ENCODE measurements around the gene BZW1.

BZW1 gene

GRCh38 chr2:200770847-200771246, 40.9 kb upstream of the BZW1 start:
- no peak for DNase-seq
- Histone ChIP-seq H3K27ac (ENCODE audit: insufficient read depth in 1 of 2, low read depth in 1 of 2, low read length in 2 of 2, poor library complexity in 1 of 2, severe bottlenecking in 2 of 2) (no peak overlapping the region), H3K27me3 (replicated peaks in 2 of 5; ENCODE audit: control insufficient read depth in 4 of 5, insufficient read depth in 5 of 5, low read length in 4 of 5) (no peaks in the 10 kb centered on the region), H3K4me1 (ENCODE audit: control extremely low read depth in 1 of 4, control insufficient read depth in 4 of 4, insufficient read depth in 4 of 4, low read length in 3 of 4) (no peaks in the 10 kb centered on the region), H3K36me3 (ENCODE audit: control insufficient read depth in 4 of 4, insufficient read depth in 4 of 4, low read length in 3 of 4) (peaks cover 0 to 22% (median 3%) of the 10 kb centered on the region in 4 experiments), H3K4me3 (ENCODE audit: control insufficient read depth in 1 of 7, extremely low read depth in 1 of 7, insufficient read depth in 4 of 7, low read depth in 2 of 7, low read length in 6 of 7) (no peak overlapping the region), H3K9me3 (ENCODE audit: control extremely low read depth in 1 of 5, control insufficient read depth in 4 of 5, insufficient read depth in 2 of 5, low read depth in 1 of 5, low read length in 4 of 5) (peaks cover 0 to 8% (median 7%) of the 10 kb centered on the region in 5 experiments)
- POLR2A ChIA-PET = no interaction called here
- WGBS (ENCODE audit: insufficient coverage) = 100% methylated on average over 5 of the region's 6 CpGs
- CTCF ChIA-PET = no interaction called here

DNA sequence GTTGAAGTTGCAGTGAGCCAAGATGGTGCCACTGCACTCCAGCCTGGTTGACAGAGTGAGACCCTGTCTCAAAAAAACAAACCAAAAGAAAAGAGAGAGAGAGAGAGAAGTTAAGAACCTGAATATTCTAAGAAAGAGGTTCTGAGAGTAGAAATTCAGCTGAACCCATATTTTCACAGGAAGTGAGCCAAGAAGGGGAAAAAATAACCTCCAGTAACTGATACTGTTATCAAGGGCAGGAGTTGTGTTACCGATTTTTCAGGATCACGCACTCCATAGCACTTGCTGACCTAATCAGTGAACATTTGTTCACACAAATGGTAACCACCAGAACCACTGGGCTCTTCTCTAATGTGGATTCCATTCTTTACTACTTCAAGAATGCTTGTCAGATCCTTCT, 39.1 kb upstream of the BZW1 start:
- WGBS (ENCODE audit: insufficient coverage) = 100% methylated on average over 2 of the region's 2 CpGs
- Histone ChIP-seq H3K9me3 (ENCODE audit: control extremely low read depth in 1 of 5, control insufficient read depth in 4 of 5, insufficient read depth in 2 of 5, low read depth in 1 of 5, low read length in 4 of 5) (peaks cover 0 to 8% (median 7%) of the 10 kb centered on the region in 5 experiments), H3K36me3 (ENCODE audit: control insufficient read depth in 4 of 4, insufficient read depth in 4 of 4, low read length in 3 of 4) (peaks cover 0 to 26% (median 3%) of the 10 kb centered on the region in 4 experiments), H3K27ac (ENCODE audit: insufficient read depth in 1 of 2, low read depth in 1 of 2, low read length in 2 of 2, poor library complexity in 1 of 2, severe bottlenecking in 2 of 2) (no peak overlapping the region), H3K27me3 (replicated peaks in 2 of 5; ENCODE audit: control insufficient read depth in 4 of 5, insufficient read depth in 5 of 5, low read length in 4 of 5) (no peaks in the 10 kb centered on the region), H3K4me1 (ENCODE audit: control extremely low read depth in 1 of 4, control insufficient read depth in 4 of 4, insufficient read depth in 4 of 4, low read length in 3 of 4) (no peaks in the 10 kb centered on the region), H3K4me3 (ENCODE audit: control insufficient read depth in 1 of 7, extremely low read depth in 1 of 7, insufficient read depth in 4 of 7, low read depth in 2 of 7, low read length in 6 of 7) (no peak overlapping the region)
- no peak for DNase-seq
- ChIA-PET POLR2A (no interaction called here), CTCF (no interaction called here)

GRCh38 chr2:200773083-200773482, 38.6 kb upstream of the BZW1 start:
- no CpG with 5 or more reads among the region's 1 CpG for WGBS (ENCODE audit: insufficient coverage)
- ChIA-PET CTCF (no interaction called here), POLR2A (no interaction called here)

GRCh38 chr2:200774920-200775319, 36.8 kb upstream of the BZW1 start:
- DNase-seq = no peak
- Histone ChIP-seq H3K36me3 (ENCODE audit: control insufficient read depth in 4 of 4, insufficient read depth in 4 of 4, low read length in 3 of 4) (peaks cover 0 to 33% (median 3%) of the 10 kb centered on the region in 4 experiments), H3K27ac (ENCODE audit: insufficient read depth in 1 of 2, low read depth in 1 of 2, low read length in 2 of 2, poor library complexity in 1 of 2, severe bottlenecking in 2 of 2) (no peak overlapping the region), H3K27me3 (replicated peaks in 2 of 5; ENCODE audit: control insufficient read depth in 4 of 5, insufficient read depth in 5 of 5, low read length in 4 of 5) (no peaks in the 10 kb centered on the region), H3K4me1 (ENCODE audit: control extremely low read depth in 1 of 4, control insufficient read depth in 4 of 4, insufficient read depth in 4 of 4, low read length in 3 of 4) (no peaks in the 10 kb centered on the region), H3K9me3 (ENCODE audit: control extremely low read depth in 1 of 5, control insufficient read depth in 4 of 5, insufficient read depth in 2 of 5, low read depth in 1 of 5, low read length in 4 of 5) (peaks cover 0 to 8% (median 7%) of the 10 kb centered on the region in 5 experiments), H3K4me3 (ENCODE audit: control insufficient read depth in 1 of 7, extremely low read depth in 1 of 7, insufficient read depth in 4 of 7, low read depth in 2 of 7, low read length in 6 of 7) (no peak overlapping the region)
- POLR2A ChIA-PET = no interaction called here
- CTCF ChIA-PET = no interaction called here
- WGBS (ENCODE audit: insufficient coverage) = no CpG with 5 or more reads among the region's 1 CpG

More at GRCh38 chr2:200773083-200773482, 38.6 kb upstream of the BZW1 start:
- Histone ChIP-seq H3K36me3 (ENCODE audit: control insufficient read depth in 4 of 4, insufficient read depth in 4 of 4, low read length in 3 of 4) (peaks cover 0 to 26% (median 3%) of the 10 kb centered on the region in 4 experiments), H3K4me1 (ENCODE audit: control extremely low read depth in 1 of 4, control insufficient read depth in 4 of 4, insufficient read depth in 4 of 4, low read length in 3 of 4) (no peaks in the 10 kb centered on the region), H3K27me3 (replicated peaks in 2 of 5; ENCODE audit: control insufficient read depth in 4 of 5, insufficient read depth in 5 of 5, low read length in 4 of 5) (no peaks in the 10 kb centered on the region), H3K9me3 (ENCODE audit: control extremely low read depth in 1 of 5, control insufficient read depth in 4 of 5, insufficient read depth in 2 of 5, low read depth in 1 of 5, low read length in 4 of 5) (peaks cover 0 to 8% (median 7%) of the 10 kb centered on the region in 5 experiments), H3K27ac (ENCODE audit: insufficient read depth in 1 of 2, low read depth in 1 of 2, low read length in 2 of 2, poor library complexity in 1 of 2, severe bottlenecking in 2 of 2) (no peak overlapping the region), H3K4me3 (ENCODE audit: control insufficient read depth in 1 of 7, extremely low read depth in 1 of 7, insufficient read depth in 4 of 7, low read depth in 2 of 7, low read length in 6 of 7) (no peak overlapping the region)
- DNase-seq = no peak

DNA sequence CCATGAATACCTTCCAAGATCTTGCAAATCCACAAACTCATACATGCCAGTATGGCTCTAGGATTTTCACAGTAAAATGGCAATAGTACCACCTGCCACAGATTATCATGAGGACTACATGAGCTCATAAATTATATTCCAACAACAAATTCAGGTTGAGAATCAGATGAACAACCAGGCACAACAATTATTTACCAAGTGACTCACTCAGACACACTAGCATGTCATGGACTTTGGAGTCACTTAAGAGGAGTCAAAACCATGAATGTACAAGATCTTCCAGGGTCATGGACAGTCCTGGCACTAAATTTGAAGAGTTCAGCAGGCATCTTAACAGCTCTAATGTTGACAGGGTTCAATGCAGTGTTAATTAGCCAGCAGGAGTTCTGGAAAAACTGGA, 34.4 kb upstream of the BZW1 start:
- Histone ChIP-seq H3K27ac (ENCODE audit: insufficient read depth in 1 of 2, low read depth in 1 of 2, low read length in 2 of 2, poor library complexity in 1 of 2, severe bottlenecking in 2 of 2) (no peak overlapping the region), H3K27me3 (replicated peaks in 2 of 5; ENCODE audit: control insufficient read depth in 4 of 5, insufficient read depth in 5 of 5, low read length in 4 of 5) (no peaks in the 10 kb centered on the region), H3K9me3 (ENCODE audit: control extremely low read depth in 1 of 5, control insufficient read depth in 4 of 5, insufficient read depth in 2 of 5, low read depth in 1 of 5, low read length in 4 of 5) (peaks cover 0 to 8% (median 7%) of the 10 kb centered on the region in 5 experiments), H3K4me1 (ENCODE audit: control extremely low read depth in 1 of 4, control insufficient read depth in 4 of 4, insufficient read depth in 4 of 4, low read length in 3 of 4) (no peaks in the 10 kb centered on the region), H3K4me3 (ENCODE audit: control insufficient read depth in 1 of 7, extremely low read depth in 1 of 7, insufficient read depth in 4 of 7, low read depth in 2 of 7, low read length in 6 of 7) (no peak overlapping the region), H3K36me3 (ENCODE audit: control insufficient read depth in 4 of 4, insufficient read depth in 4 of 4, low read length in 3 of 4) (peaks cover 0 to 28% (median 3%) of the 10 kb centered on the region in 4 experiments)
- CTCF ChIA-PET = no interaction called here
- POLR2A ChIA-PET = no interaction called here
- DNase-seq = no peak

DNA sequence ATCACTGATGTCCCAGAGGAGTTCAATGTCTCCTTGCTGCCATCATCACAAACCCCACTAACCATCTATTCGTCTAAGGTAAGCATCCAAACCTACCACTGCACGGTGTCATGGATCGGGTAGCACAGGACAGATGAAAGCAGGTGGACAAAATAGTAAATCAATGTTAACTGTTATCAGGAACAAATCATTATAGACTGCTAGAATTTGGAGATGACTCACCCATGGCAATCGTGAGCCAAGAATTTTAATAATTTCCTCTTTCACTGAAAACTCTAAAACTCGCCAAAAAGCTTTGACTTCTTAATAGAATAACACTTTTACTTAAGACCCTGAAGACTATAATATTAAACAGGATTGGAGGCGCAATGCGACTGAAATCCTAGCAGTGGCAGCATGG, 33.7 kb upstream of the BZW1 start:
- H3K4me1 ChIP-seq (ENCODE audit: control extremely low read depth in 1 of 4, control insufficient read depth in 4 of 4, insufficient read depth in 4 of 4, low read length in 3 of 4) = no peaks in the 10 kb centered on the region
- no peaks in the 10 kb centered on the region for H3K27me3 ChIP-seq (replicated peaks in 2 of 5; ENCODE audit: control insufficient read depth in 4 of 5, insufficient read depth in 5 of 5, low read length in 4 of 5)
- H3K36me3 ChIP-seq (ENCODE audit: control insufficient read depth in 4 of 4, insufficient read depth in 4 of 4, low read length in 3 of 4) = peaks cover 0 to 23% (median under 1%) of the 10 kb centered on the region in 4 experiments
- no peak overlapping the region for H3K4me3 ChIP-seq (ENCODE audit: control insufficient read depth in 1 of 7, extremely low read depth in 1 of 7, insufficient read depth in 4 of 7, low read depth in 2 of 7, low read length in 6 of 7)
- ChIA-PET POLR2A (no interaction called here), CTCF (interaction anchor here (1.0 kb wide), 1 partner anchor 32 kb away, joined by 3 read pairs; no protein-coding TSS in a partner anchor)
- 57% methylated on average over 2 of the region's 7 CpGs for WGBS (ENCODE audit: insufficient coverage)
- no peak overlapping the region for H3K27ac ChIP-seq (ENCODE audit: insufficient read depth in 1 of 2, low read depth in 1 of 2, low read length in 2 of 2, poor library complexity in 1 of 2, severe bottlenecking in 2 of 2)
- DNase-seq = no peak
- peaks cover 0 to 3% (median 3%) of the 10 kb centered on the region in 5 experiments for H3K9me3 ChIP-seq (ENCODE audit: control extremely low read depth in 1 of 5, control insufficient read depth in 4 of 5, insufficient read depth in 2 of 5, low read depth in 1 of 5, low read length in 4 of 5)

DNA sequence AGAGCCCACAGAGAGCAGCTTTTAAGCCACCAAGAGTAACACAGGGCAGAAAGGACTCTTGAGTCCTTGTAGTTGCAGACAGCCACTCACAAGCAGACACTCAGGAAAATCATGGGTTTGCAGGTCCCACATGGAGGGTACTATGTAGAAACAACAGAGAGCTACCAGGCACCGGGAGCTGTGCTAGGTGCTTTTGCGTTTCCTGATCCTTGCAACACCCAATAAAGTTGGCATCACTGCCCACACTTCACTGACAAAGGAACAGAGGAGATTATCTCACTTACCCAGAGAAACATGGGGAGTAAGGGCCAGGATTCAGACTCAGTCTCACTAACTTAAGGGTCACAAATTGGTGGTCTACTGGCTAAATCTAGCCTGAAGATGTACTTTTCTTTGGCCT, 32.5 kb upstream of the BZW1 start:
- H3K4me3 ChIP-seq (ENCODE audit: control insufficient read depth in 1 of 7, extremely low read depth in 1 of 7, insufficient read depth in 4 of 7, low read depth in 2 of 7, low read length in 6 of 7) = no peak overlapping the region
- 100% methylated on average over 2 of the region's 2 CpGs for WGBS (ENCODE audit: insufficient coverage)
- no peak overlapping the region for H3K27ac ChIP-seq (ENCODE audit: insufficient read depth in 1 of 2, low read depth in 1 of 2, low read length in 2 of 2, poor library complexity in 1 of 2, severe bottlenecking in 2 of 2)
- CTCF ChIA-PET = no interaction called here
- H3K36me3 ChIP-seq (ENCODE audit: control insufficient read depth in 4 of 4, insufficient read depth in 4 of 4, low read length in 3 of 4) = peaks cover 0 to 26% (median 0%) of the 10 kb centered on the region in 4 experiments
- no peaks in the 10 kb centered on the region for H3K4me1 ChIP-seq (ENCODE audit: control extremely low read depth in 1 of 4, control insufficient read depth in 4 of 4, insufficient read depth in 4 of 4, low read length in 3 of 4)
- no peak for DNase-seq
- POLR2A ChIA-PET = no interaction called here
- no peaks in the 10 kb centered on the region for H3K9me3 ChIP-seq (ENCODE audit: control extremely low read depth in 1 of 5, control insufficient read depth in 4 of 5, insufficient read depth in 2 of 5, low read depth in 1 of 5, low read length in 4 of 5)
- no peaks in the 10 kb centered on the region for H3K27me3 ChIP-seq (replicated peaks in 2 of 5; ENCODE audit: control insufficient read depth in 4 of 5, insufficient read depth in 5 of 5, low read length in 4 of 5)
